ENCODE data around the gene CFAP77. TPM values are rescaled to one million over a fixed set of nuclear protein-coding genes. Genes with fewer than 3 reads are reported as not detected.

CFAP77 gene
- total and polyA plus RNA-seq, 2 of the 8 experiments (the other 6 are each of a cell fraction or from before 2014, with no cell fraction given): 0.63 to 0.97 TPM

DNA sequence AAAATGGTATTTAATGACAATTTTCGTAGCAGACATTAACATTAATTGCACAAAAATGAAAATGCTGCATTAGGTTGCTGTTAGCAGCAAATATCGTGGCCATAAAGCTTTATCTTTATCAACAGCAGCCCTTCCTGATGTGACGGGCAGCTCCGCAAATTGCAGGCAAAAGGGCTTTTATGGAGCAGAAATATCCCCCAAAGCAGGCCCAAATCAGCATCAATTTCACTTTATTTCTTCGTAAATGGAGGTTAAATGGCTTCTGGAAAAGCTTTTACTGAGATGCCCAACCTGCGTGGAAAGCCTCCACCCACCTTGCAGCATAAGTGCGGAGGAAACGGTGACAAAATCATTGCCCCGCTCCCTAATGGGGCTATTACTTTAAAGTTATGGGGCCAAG is 94.5 kb downstream of the CFAP77 start:
- Histone ChIP-seq H2BK120ac (replicated peaks; ENCODE audit: low read depth, low read length) (no peak overlapping the region), H3K56ac (replicated peaks; ENCODE audit: insufficient read length, low read depth, low read length) (no peak overlapping the region), H4K91ac (replicated peaks; ENCODE audit: insufficient read length, low read length) (no peak overlapping the region), H3K23me2 (ENCODE audit: low read depth, low read length) (no peaks in the 10 kb centered on the region), H3K9me3 (ENCODE audit: insufficient read depth in 2 of 2, low read depth in 1 of 2, low read length in 1 of 2) (no peaks in the 10 kb centered on the region), H2BK20ac (ENCODE audit: low read length) (no peak overlapping the region), H4K8ac (ENCODE audit: extremely low read depth, insufficient read depth, low read length) (no peak overlapping the region), H4K5ac (ENCODE audit: insufficient read length, low read depth, low read length) (no peak overlapping the region), H3K36me3 (ENCODE audit: control insufficient read depth in 2 of 4, insufficient read depth in 4 of 4, low read length in 3 of 4) (no peaks in the 10 kb centered on the region), H3K14ac (ENCODE audit: insufficient read length) (no peak overlapping the region), H2AK5ac (ENCODE audit: low read depth, low read length) (no peak overlapping the region), H4K20me1 (replicated peaks in 1 of 2; ENCODE audit: control insufficient read depth in 1 of 2, insufficient read depth in 2 of 2, low read length in 2 of 2) (no peaks in the 10 kb centered on the region), H3K4me2 (ENCODE audit: insufficient read depth in 1 of 2, low read depth in 2 of 2, low read length in 2 of 2) (no peak overlapping the region), H2BK15ac (ENCODE audit: low read length) (no peak overlapping the region), H2AFZ (ENCODE audit: low read length) (no peak overlapping the region), H3K9ac (replicated peaks in 1 of 4; ENCODE audit: extremely low read depth in 1 of 4, low read depth in 3 of 4, low read length in 3 of 4) (no peak overlapping the region), H2BK5ac (ENCODE audit: low read depth, low read length) (no peak overlapping the region), H3K79me1 (ENCODE audit: low read depth, low read length) (no peaks in the 10 kb centered on the region), H3K23ac (ENCODE audit: insufficient read length) (no peak overlapping the region), H3K79me2 (ENCODE audit: control insufficient read depth in 1 of 2, insufficient read depth in 2 of 2, low read length in 2 of 2) (no peaks in the 10 kb centered on the region), H3K27ac (ENCODE audit: low read depth, low read length) (no peak overlapping the region), H3K18ac (ENCODE audit: extremely low read depth, low read length) (no peak overlapping the region), H2BK12ac (ENCODE audit: low read depth, low read length) (no peak overlapping the region), H3K4me3 (ENCODE audit: extremely low read depth in 1 of 4, insufficient read depth in 2 of 4, low read depth in 3 of 4, low read length in 4 of 4) (no peak overlapping the region), H3K27me3 (replicated peaks in 1 of 4; ENCODE audit: control insufficient read depth in 3 of 4, extremely low read depth in 1 of 4, insufficient read depth in 3 of 4, low read length in 3 of 4) (no peaks in the 10 kb centered on the region), H3K4ac (replicated peaks; ENCODE audit: insufficient read length, low read depth, low read length) (no peak overlapping the region), H3K4me1 (replicated peaks in 1 of 4; ENCODE audit: control insufficient read depth in 3 of 4, insufficient read depth in 4 of 4, low read length in 3 of 4) (peaks cover 0 to 9% (median 6%) of the 10 kb centered on the region in 4 experiments; a peak in 4 of 7 replicates)
- ChIA-PET CTCF (ENCODE audit: partially characterized antibody) (interaction anchor here (0.7 to 9.6 kb wide), 7 partner anchors 27 to 91 kb away, joined by 3 to 93 read pairs (median 4); no protein-coding TSS in a partner anchor), POLR2A (ENCODE audit: partially characterized antibody) (no interaction called here)
- no peak for FAIRE-seq
- TF ChIP-seq TEAD4 (IDR thresholded peaks at IDR 0.05; ENCODE audit: low read depth, low read length) (no peak), RXRA (IDR thresholded peaks at IDR 0.05; ENCODE audit: insufficient read depth, low read depth, low read length) (no peak), KDM5A (IDR thresholded peaks at IDR 0.05; ENCODE audit: low read length) (no peak), PHF8 (conservative IDR thresholded peaks at IDR 0.05; ENCODE audit: low read depth, low read length) (no peak), SRF (IDR thresholded peaks at IDR 0.05; ENCODE audit: low read depth, low read length) (no peak), CREB1 (IDR thresholded peaks at IDR 0.05) (no peak), RNF2 (IDR thresholded peaks at IDR 0.05; ENCODE audit: borderline replicate concordance, low read depth, low read length, missing control alignments, poor library complexity, severe bottlenecking) (no peak), ZNF274 (IDR thresholded peaks at IDR 0.05; ENCODE audit: borderline replicate concordance, extremely low read depth, low read length) (no peak), ATF3 (IDR thresholded peaks at IDR 0.05; ENCODE audit: insufficient read depth, low read depth, low read length) (no peak), SAP30 (IDR thresholded peaks at IDR 0.05; ENCODE audit: insufficient read depth, insufficient replicate concordance, low read length) (no peak), GTF2F1 (IDR thresholded peaks at IDR 0.05; ENCODE audit: borderline replicate concordance, low read depth, low read length) (no peak)
- DNase-seq (ENCODE audit: low read depth in 1 of 2, low spot score in 2 of 2): no peak
- WGBS, 2 experiments (ENCODE audit: extremely low coverage in 1 of 2, insufficient coverage in 1 of 2, insufficient read length in 1 of 2, insufficient replicate concordance in 2 of 2, low coverage in 1 of 2, low lambda C conversion rate in 2 of 2, missing lambda C conversion rate in 1 of 2): 87% methylated on average over 9 of the region's 9 CpGs; no CpG with 5 or more reads in 1 of the 2 experiments

All from H1 (cell line).